Measurements from ENCODE around the gene OCEL1. TPM values are rescaled to one million over a fixed set of nuclear protein-coding genes. Genes with fewer than 3 reads are reported as not detected.
A peak's percentile ranks its signal among the peaks of the same experiment; 100 is the strongest.

OCEL1 gene
- total and polyA plus RNA-seq, 10 of the 15 experiments (the other 5 are each of a cell fraction or from before 2014, with no cell fraction given): 2.8 to 18.2 (median 7.4) TPM

GRCh38 chr19:17264641-17264979 is 38.6 kb downstream of the OCEL1 start, which contains the start of gene USHBP1:
Gene USHBP1, minus strand, starts transcription at chr19:17264745. Its CDS starts 446 bp downstream, at chr19:17264299.
- FAIRE-seq: no peak
- BruUV-seq (replicated peaks): no TSS peak

More at GRCh38 chr19:17264641-17264979, 38.6 kb downstream of the OCEL1 start, which contains the start of gene USHBP1:
- no peak for DNase-seq (ENCODE audit: low read depth, low spot score)
- ChIA-PET CTCF (interaction anchor here (0.7 to 10.5 kb wide), 9 partner anchors 9 to 191 kb away, joined by 3 to 120 read pairs (median 3); partner anchors contain the start of gene ANKLE1), RAD21 (ENCODE audit: unreplicated experiment) (interaction anchor here (1.2 to 1.3 kb wide), 2 partner anchors 16 to 18 kb away, joined by 3 to 5 read pairs; no protein-coding TSS in a partner anchor), POLR2A (interaction anchor here (0.6 kb wide), 1 partner anchor 57 kb away, joined by 5 read pairs; no protein-coding TSS in a partner anchor), SMC1A (ENCODE audit: uncharacterized antibody, unreplicated experiment) (interaction anchor here (0.9 to 5.0 kb wide), 4 partner anchors 17 to 191 kb away, joined by 3 to 43 read pairs (median 5); partner anchors contain the start of gene ANKLE1)
- no peaks in the 10 kb centered on the region for H4K20me1 ChIP-seq (ENCODE audit: control insufficient read depth, insufficient read depth)
- no peak for TF ChIP-seq SIN3A (IDR thresholded peaks at IDR 0.05; ENCODE audit: low read depth, low read length)
- TF ChIP-seq RAD51 (IDR thresholded peaks at IDR 0.05): peak; percentile 90
- TF ChIP-seq USF1 (IDR thresholded peaks at IDR 0.05; ENCODE audit: borderline replicate concordance, extremely low read length, insufficient read depth, low read depth, low read length): peak; percentile 74
- TF ChIP-seq BHLHE40 (IDR thresholded peaks at IDR 0.05; ENCODE audit: borderline replicate concordance in 1 of 2, low read depth in 2 of 2, low read length in 1 of 2): peak; percentile 14 to 81; a peak in 2 of 4 replicates
- TF ChIP-seq USF2 (IDR thresholded peaks at IDR 0.05; ENCODE audit: borderline replicate concordance, low read depth, low read length): peak; percentile 24; the same call in 1 of the 2 replicates
- TF ChIP-seq REST (IDR thresholded peaks at IDR 0.05; ENCODE audit: low read depth, low read length): no peak
- TF ChIP-seq ZNF217 (IDR thresholded peaks at IDR 0.05): no peak
- no peaks in the 10 kb centered on the region for H3K27me3 ChIP-seq (replicated peaks in 1 of 2; ENCODE audit: control insufficient read depth in 2 of 2, insufficient read depth in 2 of 2, low read length in 1 of 2)
- H3K9ac ChIP-seq (ENCODE audit: control insufficient read depth, insufficient read depth, low read length): no peak within 1 kb of the TSS
- H3K4me1 ChIP-seq (ENCODE audit: control insufficient read depth, insufficient read depth, low read length): peaks cover 14% of the 10 kb centered on the region
- H3K36me3 ChIP-seq (ENCODE audit: control insufficient read depth in 2 of 2, insufficient read depth in 2 of 2, low read length in 1 of 2): 0 out of 4 replicates have a peak, but pooled peaks cover 0 to 2% of the 10 kb centered on the region in 2 experiments
- no peaks in the 10 kb centered on the region for H3K9me3 ChIP-seq (replicated peaks; ENCODE audit: control insufficient read depth, insufficient read depth, low read length)
- peak within 1 kb of the TSS; percentile 21; the same call in 1 of the 2 replicates for H2AFZ ChIP-seq (ENCODE audit: control insufficient read depth, low read depth, low read length)
- H3K27ac ChIP-seq (ENCODE audit: control insufficient read depth, insufficient read depth): no peak within 1 kb of the TSS
- no peak for ATAC-seq
- H3K4me2 ChIP-seq (ENCODE audit: control insufficient read depth, insufficient read depth): no peak within 1 kb of the TSS
- 13% methylated on average over 5 of the region's 5 CpGs for WGBS (ENCODE audit: insufficient coverage, insufficient replicate concordance, low lambda C conversion rate, missing lambda C conversion rate)
- intact Hi-C loops (cut with micrococcal nuclease; ENCODE audit: unreplicated experiment) (loop anchor here (5.0 to 10.0 kb wide), 2 partner anchors 197 to 490 kb away; no protein-coding TSS in a partner anchor), in situ Hi-C loops (cut with MboI) (no loop called here)
- H3K79me2 ChIP-seq (ENCODE audit: control insufficient read depth, insufficient read depth, low read length): peaks cover 13% of the 10 kb centered on the region
- no peak within 1 kb of the TSS for H3K4me3 ChIP-seq
